ENCODE results near the gene KRTAP2-3. TPM values are rescaled to one million over a fixed set of nuclear protein-coding genes. Genes with fewer than 3 reads are reported as not detected.

KRTAP2-3 gene, protein sequence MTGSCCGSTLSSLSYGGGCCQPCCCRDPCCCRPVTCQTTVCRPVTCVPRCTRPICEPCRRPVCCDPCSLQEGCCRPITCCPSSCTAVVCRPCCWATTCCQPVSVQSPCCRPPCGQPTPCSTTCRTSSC
- total RNA-seq = not detected

DNA sequence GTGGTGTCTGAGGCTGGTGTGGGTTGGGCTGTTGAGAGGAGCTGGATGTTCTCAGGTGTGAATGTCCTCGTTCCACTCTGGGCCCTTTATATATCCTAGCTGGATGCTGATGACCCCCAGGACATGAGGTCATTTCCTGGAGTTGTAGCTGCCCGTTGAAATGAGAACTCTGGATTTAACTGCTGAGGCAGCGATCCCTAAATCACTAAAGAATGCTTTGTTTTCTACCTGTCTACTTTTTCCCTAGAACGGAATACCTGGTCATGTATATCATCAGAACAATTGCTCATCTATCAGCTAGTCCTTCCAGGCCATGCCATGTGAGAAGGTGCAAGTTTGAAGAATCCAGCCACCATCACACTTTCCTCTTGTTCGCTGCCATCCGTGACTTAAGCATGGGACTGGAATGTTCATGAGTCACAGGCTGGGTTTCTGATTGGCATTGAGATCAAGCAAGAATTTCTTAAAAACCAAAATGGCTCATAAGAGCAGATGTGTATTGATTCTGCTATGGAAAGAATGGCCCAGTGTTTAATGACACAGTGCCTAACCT, at the start of gene KRTAP2-3:
Gene KRTAP2-3, minus strand, starts transcription at position 63 of the 553 bp plus-strand sequence. CDS start 64 bp downstream, outside the sequence.

DNA sequence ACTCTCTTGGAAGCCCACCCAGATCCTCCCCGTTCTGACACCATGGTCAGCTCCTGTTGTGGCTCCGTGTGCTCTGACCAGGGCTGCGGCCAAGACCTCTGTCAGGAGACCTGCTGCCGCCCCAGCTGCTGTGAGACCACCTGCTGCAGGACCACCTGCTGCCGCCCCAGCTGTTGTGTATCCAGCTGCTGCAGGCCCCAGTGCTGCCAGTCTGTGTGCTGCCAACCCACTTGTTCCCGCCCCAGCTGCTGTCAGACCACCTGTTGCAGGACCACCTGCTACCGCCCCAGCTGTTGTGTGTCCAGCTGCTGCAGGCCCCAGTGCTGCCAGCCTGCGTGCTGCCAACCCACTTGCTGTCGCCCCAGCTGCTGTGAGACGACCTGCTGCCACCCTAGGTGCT, 45.4 kb upstream of the KRTAP2-3 start, which contains the start of gene KRTAP4-9:
Gene KRTAP4-9, plus strand, starts transcription at position 43 of the 400 bp plus-strand sequence. Its CDS starts 0 bp downstream, at position 43.

DNA sequence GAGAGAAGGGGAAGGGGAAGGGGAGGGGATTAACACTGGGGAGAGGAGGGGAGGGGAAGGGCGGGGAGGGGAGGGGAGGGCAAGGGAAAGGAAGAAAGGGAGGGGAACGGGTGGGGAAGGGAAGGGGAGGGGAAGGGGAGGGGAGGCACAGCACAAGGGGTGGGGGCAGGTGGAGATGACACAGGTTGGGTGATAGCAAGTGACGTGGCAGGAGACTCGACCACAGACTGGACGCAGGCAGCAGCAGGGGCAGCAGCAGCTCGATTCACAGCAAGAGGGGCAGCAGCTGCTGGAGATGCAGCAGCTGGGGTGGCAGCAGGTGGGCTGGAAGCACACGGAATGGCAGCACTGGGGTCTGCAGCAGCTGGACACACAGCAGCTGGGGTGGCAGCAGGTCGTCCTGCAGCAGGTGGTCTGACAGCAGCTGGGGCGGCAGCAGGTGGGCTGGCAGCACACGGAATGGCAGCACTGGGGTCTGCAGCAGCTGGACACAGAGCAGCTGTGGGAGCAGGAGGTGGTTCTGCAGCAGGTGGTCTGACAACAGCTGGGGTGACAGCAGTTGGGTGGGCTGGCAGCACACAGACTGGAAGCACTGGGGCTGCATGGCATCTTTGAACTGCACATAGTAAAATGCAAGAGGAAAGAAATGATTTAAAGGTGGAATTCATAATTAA, 41.8 kb upstream of the KRTAP2-3 start, which contains the start of gene KRTAP4-16:
Gene KRTAP4-16, minus strand, starts transcription at position 624 of the 674 bp plus-strand sequence. Its CDS starts 0 bp downstream, at position 624.

DNA sequence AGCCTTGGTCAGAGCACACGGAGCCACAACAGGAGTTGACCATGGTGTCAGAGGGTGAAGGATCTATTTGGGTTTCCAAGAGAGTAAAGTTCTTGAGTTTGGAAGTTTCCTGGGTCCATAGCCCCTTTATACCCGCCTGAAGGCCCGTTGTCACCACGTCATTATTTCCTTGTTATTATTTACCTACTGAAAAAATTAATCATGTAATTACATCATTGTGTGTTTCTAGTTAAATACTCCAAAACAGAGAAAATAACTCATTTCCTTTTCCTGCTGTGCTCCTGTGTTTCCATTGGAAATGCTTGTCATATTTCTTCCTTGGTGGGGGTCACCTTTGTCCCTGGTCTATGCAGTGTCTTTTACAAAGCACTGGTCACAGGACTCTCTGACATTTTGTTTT, 38.1 kb upstream of the KRTAP2-3 start, which contains the start of gene KRTAP4-8:
Gene KRTAP4-8, minus strand, starts transcription at position 101 of the 400 bp plus-strand sequence. Its CDS starts 58 bp downstream, at position 43.

DNA sequence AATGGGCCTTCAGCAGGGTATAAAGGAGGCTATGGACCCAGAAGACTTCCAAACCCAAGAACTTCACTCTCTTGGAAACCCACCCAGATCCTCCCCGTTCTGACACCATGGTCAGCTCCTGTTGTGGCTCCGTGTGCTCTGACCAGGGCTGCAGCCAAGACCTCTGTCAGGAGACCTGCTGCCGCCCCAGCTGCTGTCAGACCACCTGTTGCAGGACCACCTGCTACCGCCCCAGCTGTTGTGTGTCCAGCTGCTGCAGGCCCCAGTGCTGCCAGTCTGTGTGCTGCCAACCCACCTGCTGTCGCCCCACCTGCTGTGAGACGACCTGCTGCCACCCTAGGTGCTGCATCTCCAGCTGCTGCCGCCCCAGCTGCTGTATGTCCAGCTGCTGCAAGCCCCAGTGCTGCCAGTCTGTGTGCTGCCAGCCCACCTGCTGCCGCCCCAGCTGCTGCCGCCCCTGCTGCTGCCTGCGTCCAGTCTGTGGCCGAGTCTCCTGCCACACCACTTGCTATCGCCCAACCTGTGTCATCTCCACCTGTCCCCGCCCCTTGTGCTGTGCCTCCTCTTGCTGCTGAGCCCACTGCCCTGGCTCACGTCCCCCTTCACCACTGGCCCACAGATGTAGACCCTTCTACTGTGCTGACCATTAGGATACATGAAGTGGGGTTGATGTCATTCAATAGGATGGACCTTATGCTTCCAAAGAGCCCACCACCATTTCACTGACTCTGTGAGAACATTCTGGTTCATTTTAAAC, 24.4 kb upstream of the KRTAP2-3 start, which contains the start of gene KRTAP4-7:
Gene KRTAP4-7, plus strand, starts transcription at position 51 of the 757 bp plus-strand sequence. Its CDS starts 57 bp downstream, at position 108.

DNA sequence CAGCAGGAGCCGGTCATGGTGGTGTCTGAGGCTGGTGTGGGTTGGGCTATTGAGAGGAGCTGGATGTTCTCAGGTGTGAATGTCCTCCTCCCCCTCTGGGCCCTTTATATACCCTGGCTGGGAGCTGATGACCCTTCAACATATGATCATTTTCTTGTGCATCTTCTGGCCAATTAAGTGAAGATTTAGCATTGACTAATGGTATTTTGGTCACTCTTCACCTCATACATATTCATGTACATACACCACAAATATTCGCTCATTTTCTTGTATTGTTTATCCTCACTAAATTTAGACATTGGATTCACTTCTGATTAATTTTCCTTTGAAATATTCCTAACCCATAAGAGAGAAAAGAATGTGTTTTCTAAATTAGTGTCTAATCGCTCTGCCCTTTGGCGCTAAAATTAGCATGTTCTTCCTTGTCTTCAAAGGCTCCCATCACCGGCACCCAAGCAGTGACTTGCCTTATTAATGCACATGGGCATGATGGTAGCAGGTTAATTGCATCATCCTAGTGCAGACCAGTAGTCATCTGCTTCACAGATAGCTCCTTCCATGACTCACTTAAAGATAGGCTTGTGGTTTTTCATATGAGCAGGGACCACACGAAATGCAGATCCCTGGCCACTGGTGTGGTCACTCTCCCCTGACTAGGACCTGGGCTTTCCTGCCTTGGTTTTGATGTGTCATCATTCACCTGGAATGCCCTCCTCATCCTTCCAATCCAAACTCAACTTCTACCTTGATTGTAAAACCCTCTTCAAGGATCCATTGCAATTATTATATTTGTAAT, 6.1 kb upstream of the KRTAP2-3 start, which contains the start of gene KRTAP2-4:
Gene KRTAP2-4, minus strand, starts transcription at position 51 of the 796 bp plus-strand sequence. Its CDS starts 34 bp downstream, at position 17.

DNA sequence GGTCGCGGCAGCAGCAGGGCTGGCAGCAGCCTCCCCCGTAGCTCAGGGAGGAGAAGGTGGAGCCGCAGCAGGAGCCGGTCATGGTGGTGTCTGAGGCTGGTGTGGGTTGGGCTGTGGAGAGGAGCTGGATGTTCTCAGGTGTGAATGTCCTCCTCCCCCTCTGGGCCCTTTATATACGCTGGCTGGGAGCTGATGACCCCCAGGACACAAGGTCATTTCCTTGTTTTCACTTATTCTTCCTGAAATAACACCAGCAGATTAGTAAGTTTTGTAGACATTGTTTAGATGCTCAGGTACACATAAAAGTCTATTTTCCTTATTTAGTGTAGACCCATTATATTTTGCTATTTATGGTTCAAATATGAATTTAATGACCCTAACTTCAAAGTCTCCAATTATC, 4.8 kb downstream of the KRTAP2-3 start, which contains the start of gene KRTAP2-2:
Gene KRTAP2-2, minus strand, starts transcription at position 101 of the 400 bp plus-strand sequence. Its CDS starts 19 bp downstream, at position 82.

DNA sequence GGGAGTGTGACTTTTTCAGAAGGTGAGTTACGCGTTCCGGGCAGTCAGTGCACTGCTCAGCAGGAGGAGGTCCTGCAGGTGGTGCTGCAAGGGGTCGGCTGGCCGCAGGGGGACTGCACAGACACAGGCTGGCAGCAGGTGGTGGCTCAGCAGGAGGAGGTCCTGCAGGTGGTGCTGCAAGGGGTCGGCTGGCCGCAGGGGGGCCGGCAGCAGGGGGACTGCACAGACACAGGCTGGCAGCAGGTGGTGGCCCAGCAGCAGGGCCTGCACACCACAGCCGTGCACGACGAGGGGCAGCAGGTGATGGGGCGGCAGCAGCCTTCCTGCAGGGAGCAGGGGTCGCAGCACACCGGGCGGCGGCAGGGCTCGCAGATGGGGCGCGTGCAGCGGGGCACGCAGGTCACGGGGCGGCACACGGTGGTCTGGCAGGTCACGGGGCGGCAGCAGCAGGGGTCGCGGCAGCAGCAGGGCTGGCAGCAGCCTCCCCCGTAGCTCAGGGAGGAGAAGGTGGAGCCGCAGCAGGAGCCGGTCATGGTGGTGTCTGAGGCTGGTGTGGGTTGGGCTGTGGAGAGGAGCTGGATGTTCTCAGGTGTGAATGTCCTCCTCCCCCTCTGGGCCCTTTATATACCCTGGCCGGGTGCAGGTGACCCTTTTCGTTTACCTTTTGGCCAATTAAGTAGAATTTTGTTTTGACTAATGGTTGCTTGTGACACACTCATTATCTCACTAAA, 13.0 kb downstream of the KRTAP2-3 start, which contains the start of gene KRTAP2-1:
Gene KRTAP2-1, minus strand, starts transcription at position 582 of the 731 bp plus-strand sequence. Its CDS starts 49 bp downstream, at position 533.

DNA sequence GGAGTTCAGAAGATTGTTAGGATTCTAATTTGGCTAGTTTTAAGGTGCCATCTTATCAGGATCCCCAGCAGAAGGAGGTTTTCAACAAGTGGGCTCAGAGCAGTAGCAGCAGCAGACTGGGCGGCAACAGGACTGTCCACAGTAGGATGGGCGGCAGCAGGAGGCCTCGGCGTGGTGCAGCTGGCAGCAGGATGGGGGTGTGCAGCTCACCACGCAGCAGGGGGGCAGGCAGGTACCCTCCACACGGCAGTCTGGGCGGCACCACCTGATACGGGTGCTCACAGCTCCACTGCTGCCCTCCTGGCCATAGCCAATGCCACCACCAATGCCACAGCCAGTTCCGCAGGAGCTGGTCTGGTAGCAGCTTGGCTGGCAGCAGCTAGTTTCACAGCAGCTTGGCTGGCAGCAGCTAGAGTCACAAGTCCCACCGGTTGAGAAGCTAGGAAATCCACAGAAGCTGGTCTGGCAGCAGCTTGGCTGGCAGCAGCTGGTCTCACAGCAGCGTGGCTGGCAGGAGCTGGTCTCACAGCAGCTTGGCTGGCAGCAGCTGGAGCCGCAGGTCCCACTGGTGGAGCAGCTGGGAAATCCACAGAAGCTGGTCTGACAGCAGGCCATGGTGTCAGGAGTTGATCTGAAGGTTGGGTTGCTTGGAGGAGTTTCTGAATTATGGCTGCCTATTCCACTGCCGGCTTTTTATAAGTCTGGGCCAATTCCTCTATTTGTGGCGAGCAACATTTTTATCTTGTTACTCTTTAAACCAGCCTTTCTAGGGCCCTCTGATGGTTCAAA, 18.9 kb downstream of the KRTAP2-3 start, which contains the start of gene KRTAP1-1:
Gene KRTAP1-1, minus strand, starts transcription at position 668 of the 789 bp plus-strand sequence. Its CDS starts 53 bp downstream, at position 615.

DNA sequence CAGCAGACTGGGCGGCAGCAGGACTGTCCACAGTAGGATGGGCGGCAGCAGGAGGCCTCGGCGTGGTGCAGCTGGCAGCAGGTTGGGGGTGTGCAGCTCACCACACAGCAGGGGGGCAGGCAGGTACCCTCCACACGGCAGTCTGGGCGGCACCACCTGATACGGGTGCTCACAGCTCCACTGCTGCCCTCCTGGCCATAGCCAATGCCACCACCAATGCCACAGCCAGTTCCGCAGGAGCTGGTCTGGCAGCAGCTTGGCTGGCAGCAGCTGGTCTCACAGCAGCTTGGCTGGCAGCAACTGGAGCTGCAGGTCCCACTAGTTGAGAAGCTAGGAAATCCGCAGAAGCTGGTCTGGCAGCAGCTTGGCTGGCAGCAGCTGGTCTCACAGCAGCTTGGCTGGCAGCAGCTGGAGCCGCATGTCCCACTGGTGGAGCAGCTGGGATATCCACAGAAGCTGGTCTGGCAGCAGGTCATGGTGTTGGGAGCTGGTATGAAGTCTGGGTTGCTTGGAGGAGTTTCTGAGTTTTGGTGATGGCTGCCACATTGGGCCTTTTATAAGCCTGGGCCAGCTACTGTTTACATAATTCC, 25.5 kb downstream of the KRTAP2-3 start, which contains the start of gene KRTAP1-3:
Gene KRTAP1-3, minus strand, starts transcription at position 529 of the 590 bp plus-strand sequence. Its CDS starts 53 bp downstream, at position 476.

DNA sequence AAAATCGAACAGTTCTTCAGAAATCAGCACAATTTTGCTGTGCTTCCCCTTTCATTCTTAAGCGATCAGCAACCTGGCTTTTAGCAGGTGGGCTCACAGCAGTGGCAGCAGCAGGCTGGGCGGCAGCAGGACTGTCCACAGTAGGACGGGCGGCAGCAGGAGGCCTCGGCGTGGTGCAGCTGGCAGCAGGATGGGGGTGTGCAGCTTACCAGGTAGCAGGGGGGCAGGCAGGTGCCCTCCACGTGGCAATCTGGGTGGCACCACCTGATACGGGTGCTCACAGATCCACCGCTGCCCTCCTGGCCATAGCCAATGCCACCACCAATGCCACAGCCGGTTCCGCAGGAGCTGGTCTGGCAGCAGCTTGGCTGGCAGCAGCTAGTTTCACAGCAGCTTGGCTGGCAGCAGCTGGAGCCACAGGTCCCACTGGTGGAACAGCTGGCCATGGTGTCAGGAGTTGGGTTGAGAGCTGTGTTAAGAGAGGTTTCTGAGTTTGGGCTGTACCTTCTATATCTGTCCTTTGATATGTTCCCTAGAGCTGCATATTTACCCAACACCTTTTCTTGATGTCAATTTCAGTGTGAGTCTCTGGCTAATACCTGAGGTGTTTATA, 30.2 kb downstream of the KRTAP2-3 start, which contains the start of gene KRTAP1-4:
Gene KRTAP1-4, minus strand, starts transcription at position 563 of the 613 bp plus-strand sequence. Its CDS starts 117 bp downstream, at position 446.

DNA sequence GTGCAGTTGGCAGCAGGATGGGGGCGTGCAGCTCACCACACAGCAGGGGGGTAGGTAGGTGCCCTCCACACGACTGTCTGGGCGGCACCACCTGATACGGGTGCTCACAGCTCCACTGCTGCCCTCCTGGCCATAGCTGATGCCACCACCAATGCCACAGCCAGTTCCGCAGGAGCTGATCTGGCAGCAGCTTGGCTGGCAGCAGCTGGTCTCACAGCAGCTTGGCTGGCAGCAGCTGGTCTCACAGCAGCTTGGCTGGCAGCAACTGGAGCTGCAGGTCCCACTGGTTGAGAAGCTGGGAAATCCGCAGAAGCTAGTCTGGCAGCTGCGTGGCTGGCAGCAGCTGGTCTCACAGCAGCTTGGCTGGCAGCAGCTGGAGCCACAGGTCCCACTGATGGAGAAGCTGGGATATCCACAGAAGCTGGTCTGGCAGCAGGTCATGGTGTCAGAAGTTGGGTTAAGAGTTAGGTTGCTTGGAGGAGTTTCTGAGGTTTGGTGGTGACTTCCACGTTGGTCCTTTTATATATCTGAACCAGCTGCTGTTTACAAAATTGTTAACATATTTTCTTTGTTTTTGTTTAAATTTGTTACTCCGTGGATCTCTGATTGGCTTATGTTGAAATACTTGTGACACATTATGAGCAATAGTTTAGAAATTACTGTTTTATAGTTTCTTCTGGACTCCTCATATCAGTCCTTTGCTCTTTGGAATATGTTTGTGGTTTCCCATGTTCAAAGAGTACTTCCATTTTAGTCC, 33.0 kb downstream of the KRTAP2-3 start, which contains the start of gene KRTAP1-5:
Gene KRTAP1-5, minus strand, starts transcription at position 494 of the 757 bp plus-strand sequence. Its CDS starts 53 bp downstream, at position 441.

Other genes with a start within 250 kb of the KRTAP2-3 start
- 2.8 TPM for gene KRT10, start 237.5 kb downstream of the KRTAP2-3 start, total RNA-seq
- gene KRT12, start 192.9 kb downstream of the KRTAP2-3 start, total RNA-seq = not detected
- not detected for gene KRT20, start 174.9 kb downstream of the KRTAP2-3 start, total RNA-seq
- 0.46 TPM for gene KRT23, start 122.5 kb downstream of the KRTAP2-3 start, total RNA-seq
- gene KRT39, start 93.2 kb downstream of the KRTAP2-3 start, total RNA-seq = not detected
- not detected for gene KRT40, start 75.8 kb downstream of the KRTAP2-3 start, total RNA-seq
- not detected for gene KRTAP3-3, start 66.0 kb downstream of the KRTAP2-3 start, total RNA-seq
- not detected for gene KRTAP3-2, start 60.2 kb downstream of the KRTAP2-3 start, total RNA-seq
- gene KRTAP3-1, start 51.0 kb downstream of the KRTAP2-3 start, total RNA-seq = not detected
- not detected for gene KRTAP1-5, start 32.9 kb downstream of the KRTAP2-3 start, total RNA-seq
- not detected for gene KRTAP1-4, start 29.9 kb downstream of the KRTAP2-3 start, total RNA-seq
- not detected for gene KRTAP1-3, start 25.2 kb downstream of the KRTAP2-3 start, total RNA-seq
- gene KRTAP1-1, start 18.7 kb downstream of the KRTAP2-3 start, total RNA-seq = not detected
- gene KRTAP2-1, start 12.8 kb downstream of the KRTAP2-3 start, total RNA-seq = not detected
- not detected for gene KRTAP2-2, start 4.9 kb downstream of the KRTAP2-3 start, total RNA-seq
- not detected for gene KRTAP2-4, start 5.8 kb upstream of the KRTAP2-3 start, total RNA-seq
- not detected for gene KRTAP4-7, start 24.0 kb upstream of the KRTAP2-3 start, total RNA-seq
- gene KRTAP4-8, start 38.0 kb upstream of the KRTAP2-3 start, total RNA-seq = not detected
- gene KRTAP4-16, start 42.1 kb upstream of the KRTAP2-3 start, total RNA-seq = not detected
- not detected for gene KRTAP4-9, start 45.3 kb upstream of the KRTAP2-3 start, total RNA-seq
- gene KRTAP4-11, start 58.3 kb upstream of the KRTAP2-3 start, total RNA-seq = not detected
- gene KRTAP4-12, start 64.1 kb upstream of the KRTAP2-3 start, total RNA-seq = not detected
- gene KRTAP4-6, start 80.4 kb upstream of the KRTAP2-3 start, total RNA-seq = not detected
- not detected for gene KRTAP4-5, start 89.7 kb upstream of the KRTAP2-3 start, total RNA-seq
- gene KRTAP4-4, start 100.6 kb upstream of the KRTAP2-3 start, total RNA-seq = not detected
- not detected for gene KRTAP4-3, start 108.1 kb upstream of the KRTAP2-3 start, total RNA-seq
- gene KRTAP4-2, start 118.1 kb upstream of the KRTAP2-3 start, total RNA-seq = not detected
- gene KRTAP4-1, start 124.8 kb upstream of the KRTAP2-3 start, total RNA-seq = not detected
- not detected for gene KRTAP9-1, start 129.8 kb upstream of the KRTAP2-3 start, total RNA-seq
- gene KRTAP9-2, start 166.5 kb upstream of the KRTAP2-3 start, total RNA-seq = not detected
- not detected for gene KRTAP9-3, start 172.3 kb upstream of the KRTAP2-3 start, total RNA-seq
- not detected for gene KRTAP9-8, start 177.9 kb upstream of the KRTAP2-3 start, total RNA-seq
- not detected for gene KRTAP9-4, start 189.6 kb upstream of the KRTAP2-3 start, total RNA-seq
- gene KRTAP9-9, start 195.3 kb upstream of the KRTAP2-3 start, total RNA-seq = not detected
- not detected for gene KRTAP9-6, start 205.3 kb upstream of the KRTAP2-3 start, total RNA-seq
- not detected for gene KRTAP9-7, start 215.6 kb upstream of the KRTAP2-3 start, total RNA-seq
- gene KRTAP29-1, start 242.7 kb upstream of the KRTAP2-3 start, total RNA-seq = not detected
- gene KRTAP16-1, start 249.2 kb upstream of the KRTAP2-3 start, total RNA-seq = not detected